HG03175 (cell line): Measurements from ENCODE around the gene THSD4.
"Not testable (repeated sequence)": the region's sequence is repeated elsewhere in the genome, so short reads cannot be mapped to it uniquely, and the experiment has no call there.

ENCODE experiments used
- ATAC-seq: cut with Tn5 transposase; IDR thresholded peaks from one replicate; pipeline ENCODE4 v1.9.1; 2021; ENCODE audit warnings: mild to moderate bottlenecking, moderate library complexity; ENCODE audit not compliant: unreplicated experiment

The THSD4 gene

DNA sequence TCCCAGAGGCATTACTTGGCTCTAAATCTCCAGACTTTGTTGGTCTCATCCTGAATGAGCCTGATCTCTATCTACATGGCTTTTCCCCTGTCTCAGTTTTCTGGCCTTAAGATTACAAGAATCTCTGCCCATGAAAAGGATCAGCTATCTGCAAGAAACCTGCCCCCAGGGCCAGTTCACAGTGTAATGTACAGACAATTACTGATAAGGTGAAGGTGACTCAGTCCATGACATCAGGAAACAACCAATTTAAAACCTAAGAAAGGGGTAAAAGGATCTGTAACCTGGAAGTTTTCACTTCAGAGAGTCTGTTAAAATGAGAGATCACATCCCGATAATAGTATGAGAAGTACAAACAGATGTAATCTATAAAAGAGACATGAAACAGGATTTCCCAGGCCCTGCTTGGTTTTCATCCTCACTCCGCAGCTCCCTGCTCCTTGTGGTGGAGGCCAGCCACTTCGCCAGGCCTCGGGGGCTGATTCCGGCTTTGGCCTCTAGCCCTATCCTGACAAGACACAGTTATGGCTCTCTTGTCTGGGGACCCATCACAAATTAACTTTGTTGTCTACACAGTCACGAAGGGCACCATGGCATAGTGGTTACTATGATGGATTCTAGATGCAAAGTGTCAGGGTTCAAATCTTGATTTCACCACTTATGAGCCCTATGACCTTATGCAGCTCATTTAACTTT, 136.9 kb downstream of the THSD4 start:
- no peak for ATAC-seq

DNA sequence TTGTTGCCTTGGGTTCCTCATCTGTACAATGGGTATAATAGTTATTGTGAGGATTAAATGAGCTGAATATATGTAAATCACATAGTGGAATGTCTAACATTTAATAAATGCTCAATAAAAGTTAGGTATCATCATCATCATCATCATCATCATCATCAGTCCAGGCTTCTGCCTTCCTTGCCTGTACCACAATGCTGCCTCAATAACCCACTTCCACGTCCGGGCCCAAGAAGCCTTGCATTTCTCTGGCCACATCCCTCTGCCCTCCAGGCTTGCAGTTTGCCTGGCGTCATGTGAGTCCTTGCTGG, 137.4 kb downstream of the THSD4 start:
- no peak for ATAC-seq

DNA sequence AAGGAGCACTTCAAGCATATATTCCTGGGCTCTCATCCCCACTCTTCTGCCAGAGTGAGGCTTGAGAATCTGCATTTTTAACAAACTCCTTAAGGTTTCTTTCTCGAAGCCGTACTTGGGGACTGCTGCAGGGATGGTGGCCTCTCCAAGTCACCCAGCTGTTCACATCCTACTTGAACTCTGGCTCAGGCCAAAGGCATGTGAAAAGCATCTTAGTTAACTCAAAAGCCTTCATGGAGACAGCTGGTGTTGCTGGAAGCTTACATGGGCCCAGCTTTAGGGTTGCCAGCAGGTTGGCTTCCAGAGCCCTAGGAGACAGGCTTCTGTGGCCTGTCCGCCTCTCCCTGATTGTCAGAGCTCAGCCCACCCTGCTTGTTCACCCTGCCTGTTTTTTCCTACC, 139.2 kb downstream of the THSD4 start:
- no peak for ATAC-seq

DNA sequence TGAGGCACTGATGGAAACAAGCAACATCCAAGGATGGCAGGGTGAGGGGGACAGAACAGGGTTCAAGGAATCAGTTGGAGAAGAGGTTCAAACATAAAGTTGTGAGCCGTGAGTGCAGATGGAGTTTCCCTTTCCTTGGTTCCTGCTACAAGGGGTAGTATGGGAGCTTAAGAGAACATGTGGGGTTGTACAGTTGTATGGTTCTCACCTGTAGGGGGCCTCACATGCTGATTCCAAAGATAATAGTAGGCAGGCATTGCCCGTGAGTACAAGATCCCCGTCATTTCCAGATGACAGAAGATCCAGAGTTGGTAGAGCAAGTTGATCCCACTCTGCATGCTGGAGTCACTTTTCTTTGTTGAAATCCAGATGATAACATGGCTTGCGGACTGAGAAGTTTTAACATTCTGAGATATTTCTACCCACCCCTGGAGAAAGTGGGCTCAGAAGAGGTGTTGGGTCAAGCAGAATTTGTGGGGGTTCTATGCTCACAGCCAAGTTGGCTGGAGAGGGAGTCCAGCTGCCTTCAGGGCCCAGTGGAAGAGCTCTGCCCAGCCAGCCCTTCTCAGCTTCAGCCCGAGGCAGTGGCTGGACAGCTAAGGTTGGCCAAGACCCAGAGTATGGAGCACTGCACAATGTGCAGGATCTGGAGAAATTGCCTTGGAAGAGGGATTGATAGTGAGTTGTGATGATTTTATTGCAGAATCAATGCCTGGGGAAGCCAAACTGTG, 141.8 kb downstream of the THSD4 start:
- ATAC-seq: no peak

DNA sequence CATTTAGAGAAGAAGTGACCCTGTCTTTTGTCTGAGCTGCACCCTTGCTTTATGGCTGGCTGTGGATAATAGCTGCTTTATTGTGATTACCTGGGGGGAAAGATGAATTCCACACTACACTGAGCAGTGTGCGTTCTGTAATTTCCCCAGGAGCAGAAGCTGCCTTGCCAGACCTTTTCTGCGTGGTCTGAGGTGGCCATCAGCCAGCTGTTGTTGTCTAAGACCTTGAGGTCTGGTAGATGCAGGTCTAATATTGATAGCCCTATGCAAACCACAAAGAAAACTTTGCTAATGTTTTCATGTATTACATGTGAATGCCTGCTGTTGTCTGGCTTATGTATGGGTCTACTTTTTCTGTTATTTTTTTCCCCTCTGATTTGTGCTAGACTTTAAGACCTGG, 144.6 kb downstream of the THSD4 start:
- ATAC-seq: no peak

DNA sequence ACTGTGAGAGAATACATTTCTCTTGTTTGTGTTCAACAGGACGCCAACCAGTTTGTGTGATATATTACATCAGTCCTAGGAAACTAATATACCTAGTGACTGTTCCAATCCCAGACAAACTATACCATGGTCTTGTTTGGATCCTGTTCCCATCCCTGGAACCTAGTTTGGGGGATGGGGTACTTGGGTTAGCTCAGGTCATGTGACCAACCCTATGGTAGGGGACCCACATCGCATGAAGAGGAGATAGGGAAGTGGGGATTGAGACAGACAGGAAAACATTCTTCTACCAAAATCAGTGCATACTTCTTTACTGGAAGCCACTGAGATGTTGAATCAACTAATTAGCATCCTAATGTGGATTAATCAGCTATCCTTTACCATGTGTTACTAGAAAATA, 146.1 kb downstream of the THSD4 start:
- ATAC-seq: no peak

DNA sequence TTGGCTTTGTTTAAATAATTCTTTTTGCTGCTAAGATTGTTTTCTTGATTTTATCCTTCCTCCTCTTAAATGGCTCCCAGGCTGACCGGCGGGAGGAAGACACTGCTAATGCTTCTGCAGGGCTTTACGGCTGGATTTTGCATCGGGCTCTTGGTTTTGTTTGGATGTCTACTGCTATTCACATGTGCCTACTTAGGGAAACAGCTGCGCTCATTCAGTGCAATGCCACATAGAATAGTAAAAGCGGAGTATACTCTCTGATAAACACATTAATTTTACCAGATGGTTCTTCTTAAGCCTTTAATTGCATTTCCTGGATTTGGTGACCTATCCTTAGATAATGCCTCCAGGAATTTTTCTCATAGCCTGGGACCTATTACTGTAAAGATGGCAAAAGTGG, 146.6 kb downstream of the THSD4 start:
- ATAC-seq: no peak

DNA sequence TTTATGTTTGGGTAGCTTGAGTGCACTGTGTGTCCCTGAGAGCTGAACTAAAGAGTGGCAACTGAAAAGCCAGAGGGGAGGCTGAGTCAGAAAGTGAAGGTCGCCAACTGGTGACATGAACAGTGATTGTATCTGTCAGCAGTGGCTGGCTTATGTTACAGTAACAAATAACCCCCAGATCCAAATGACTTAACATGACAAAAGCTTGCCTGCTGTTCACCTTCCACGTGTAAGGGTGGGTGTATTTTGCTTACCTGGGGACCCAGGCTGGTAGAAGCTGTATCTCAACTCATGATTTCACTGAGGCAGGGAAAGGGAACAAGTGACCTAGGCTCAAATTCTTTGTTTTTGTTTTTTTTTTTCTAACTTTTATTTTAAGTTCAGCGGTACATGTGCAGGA, 147.3 kb downstream of the THSD4 start:
- ATAC-seq: no peak

DNA sequence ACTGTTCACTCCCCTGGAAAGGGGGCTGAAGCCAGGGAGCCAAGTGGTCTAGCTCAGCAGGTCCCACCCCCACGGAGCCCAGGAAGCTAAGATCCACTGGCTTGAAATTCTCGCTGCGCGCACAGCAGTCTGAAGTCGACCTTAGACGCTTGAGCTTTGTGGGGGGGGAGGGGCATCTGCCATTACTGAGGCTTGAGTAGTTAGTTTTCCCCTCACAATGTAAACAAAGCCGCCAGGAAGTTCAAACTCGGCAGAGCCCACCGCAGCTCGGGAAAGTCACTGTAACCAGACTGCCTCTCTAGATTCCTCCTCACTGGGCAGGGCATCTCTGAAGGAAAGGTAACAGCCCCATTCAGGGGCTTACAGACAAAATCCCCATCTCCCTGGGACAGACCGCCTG, 150.3 kb downstream of the THSD4 start:
- ATAC-seq: not testable (repeated sequence)

DNA sequence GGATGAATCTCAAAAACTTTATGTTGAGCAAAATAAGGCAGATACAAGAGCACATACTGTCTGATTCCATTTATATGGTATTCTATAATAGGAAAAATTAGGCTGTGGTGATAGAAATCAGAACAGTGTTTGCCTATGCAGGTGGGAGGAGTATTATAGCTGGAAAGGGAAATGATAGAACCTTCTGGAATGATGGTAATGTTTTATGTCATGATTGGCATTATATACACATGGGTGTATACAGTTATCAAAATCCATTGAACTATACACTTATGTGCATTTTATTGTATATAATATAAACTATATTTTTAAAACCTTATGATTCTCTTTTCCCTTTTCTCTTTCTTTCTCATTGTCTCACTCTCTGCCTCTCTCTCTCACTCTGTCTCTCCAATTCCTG, 156.1 kb downstream of the THSD4 start:
- ATAC-seq: no peak

DNA sequence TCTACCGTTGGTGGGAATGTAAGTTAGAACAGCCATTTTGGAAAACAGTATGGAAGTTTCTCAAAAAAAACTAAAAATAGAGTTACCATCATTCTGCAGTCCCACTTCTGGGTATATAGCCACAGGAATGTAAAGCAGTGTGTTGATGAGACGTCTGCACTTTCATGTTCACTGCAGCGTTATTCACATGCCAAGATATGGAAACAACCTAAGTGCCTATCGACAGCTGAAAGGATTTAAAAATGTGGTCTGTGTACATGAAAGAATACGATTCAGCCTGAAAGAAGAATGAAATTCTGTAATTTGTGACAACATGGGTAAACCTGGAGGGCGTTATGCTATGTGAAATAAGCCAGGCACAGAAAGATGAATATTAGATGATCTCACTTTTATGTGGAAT, 157.7 kb downstream of the THSD4 start:
- ATAC-seq: no peak

DNA sequence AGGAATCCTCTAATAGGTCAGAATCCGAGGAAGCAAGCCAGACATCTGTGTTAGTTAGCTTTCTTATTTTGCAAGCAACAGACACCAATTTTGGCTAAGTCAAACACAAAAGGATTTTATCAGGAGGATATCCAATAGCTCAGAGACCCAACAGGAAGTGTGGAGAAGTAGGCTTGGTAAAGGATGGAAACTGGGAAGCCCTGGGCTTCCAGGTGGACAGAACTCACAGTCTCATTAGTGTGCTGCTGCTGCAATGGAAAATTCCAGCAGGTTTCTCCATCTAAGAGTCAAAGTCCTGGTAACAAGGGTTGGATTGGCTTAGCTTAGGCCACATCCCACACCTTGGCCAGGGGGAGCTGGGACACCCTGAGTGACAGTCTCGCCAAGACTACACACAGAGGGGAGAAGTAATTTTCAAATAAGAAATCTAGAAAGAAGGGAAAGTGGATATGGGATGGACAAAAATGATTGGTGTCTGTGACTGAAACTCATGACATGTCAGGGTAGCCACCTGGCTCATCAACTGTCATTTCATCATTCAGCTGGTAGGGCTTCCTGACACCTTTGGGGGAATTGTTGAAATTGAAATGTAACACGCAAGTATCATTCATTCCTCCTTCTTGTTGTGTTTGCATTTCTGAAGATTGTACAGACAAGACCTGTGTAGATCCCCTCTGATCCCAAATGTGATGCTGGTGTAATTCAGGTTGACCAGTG, 158.6 kb downstream of the THSD4 start:
- ATAC-seq: no peak

DNA sequence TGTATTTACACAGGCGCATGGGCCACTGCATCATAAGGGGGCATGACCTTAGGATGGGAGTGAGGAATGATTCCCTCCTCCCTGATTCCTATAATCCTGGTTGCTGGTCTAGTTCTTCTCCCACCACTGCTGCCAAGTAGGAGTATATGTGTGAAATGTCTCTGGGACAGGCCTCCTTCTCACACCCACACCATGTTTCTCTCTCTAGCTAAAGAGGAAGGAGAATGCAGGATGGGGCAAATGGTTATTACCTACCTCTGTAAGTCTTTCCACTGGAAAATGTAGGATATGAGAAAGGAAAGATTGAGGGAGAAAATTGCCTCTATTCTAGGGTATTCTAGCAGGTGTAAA, 159.2 kb downstream of the THSD4 start:
- no peak for ATAC-seq

DNA sequence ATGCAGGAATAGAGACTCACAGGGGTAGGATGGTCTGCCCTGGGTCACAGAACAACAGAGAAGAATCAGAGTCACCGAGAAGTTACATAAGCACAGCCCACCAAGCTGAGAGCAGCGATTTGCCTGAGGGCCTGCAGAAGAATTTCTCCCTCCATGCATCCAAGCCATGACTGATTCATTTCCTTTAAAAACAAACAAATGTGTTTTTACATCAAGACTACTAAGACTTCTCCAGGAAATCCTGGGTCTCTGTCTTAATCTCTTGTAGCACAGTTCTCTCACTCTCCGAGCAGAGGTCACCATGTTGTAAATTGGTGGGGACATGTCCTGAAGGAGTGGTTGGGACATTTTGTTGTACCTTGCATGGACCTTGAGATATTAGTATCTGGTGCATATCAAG, 159.8 kb downstream of the THSD4 start:
- no peak for ATAC-seq

DNA sequence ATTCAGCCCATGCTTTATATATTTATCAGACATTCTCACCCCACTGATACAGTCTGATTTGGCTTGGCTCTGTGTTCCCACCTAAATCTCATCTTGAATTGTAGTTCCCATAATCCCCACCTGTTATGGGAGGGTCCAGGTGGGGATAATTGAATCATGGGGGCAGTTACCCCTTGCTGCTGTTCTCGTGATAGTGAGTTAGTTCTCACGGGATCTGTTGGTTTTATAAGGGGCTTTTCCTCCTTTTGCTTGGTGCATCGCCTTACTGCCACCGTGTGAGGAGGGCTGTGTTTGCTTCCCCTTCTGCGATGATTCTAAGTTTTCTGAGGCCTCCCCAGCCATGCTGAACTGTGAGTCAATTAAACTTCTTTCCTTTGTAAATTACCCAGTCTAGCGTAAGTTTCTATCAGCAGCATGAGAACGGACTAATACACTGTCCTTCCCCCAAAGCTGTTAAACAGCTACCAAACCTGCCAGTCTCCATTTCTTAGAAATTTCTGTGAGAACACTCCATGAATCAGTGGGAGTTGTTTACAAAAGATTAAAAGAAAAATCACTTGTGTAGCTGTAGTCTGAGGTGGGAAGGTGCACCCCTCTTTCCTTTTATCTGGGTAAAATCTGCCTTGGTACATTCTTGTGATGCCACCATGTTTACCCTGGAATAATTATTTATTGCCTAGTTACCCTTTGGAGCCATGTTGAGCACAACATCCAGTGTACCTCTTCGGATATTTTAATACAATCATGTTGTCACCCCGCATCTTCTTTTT, 160.5 kb downstream of the THSD4 start:
- no peak for ATAC-seq

DNA sequence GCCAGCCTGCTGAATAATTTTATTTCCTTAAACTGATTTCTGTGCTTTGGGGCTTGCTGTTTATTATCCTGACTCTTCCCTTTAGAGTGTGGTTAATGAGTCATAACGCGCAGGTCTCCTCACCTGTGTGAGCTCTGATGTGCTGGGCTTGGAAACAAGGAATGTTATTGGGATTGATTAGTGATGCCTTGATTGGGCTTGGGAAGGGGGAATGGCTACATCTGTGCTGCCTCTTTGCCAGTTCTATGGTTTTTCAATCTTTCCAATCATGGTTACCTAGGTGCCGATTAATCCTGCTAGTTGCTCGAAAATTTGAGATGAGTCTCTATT, 161.0 kb downstream of the THSD4 start:
- ATAC-seq: no peak

DNA sequence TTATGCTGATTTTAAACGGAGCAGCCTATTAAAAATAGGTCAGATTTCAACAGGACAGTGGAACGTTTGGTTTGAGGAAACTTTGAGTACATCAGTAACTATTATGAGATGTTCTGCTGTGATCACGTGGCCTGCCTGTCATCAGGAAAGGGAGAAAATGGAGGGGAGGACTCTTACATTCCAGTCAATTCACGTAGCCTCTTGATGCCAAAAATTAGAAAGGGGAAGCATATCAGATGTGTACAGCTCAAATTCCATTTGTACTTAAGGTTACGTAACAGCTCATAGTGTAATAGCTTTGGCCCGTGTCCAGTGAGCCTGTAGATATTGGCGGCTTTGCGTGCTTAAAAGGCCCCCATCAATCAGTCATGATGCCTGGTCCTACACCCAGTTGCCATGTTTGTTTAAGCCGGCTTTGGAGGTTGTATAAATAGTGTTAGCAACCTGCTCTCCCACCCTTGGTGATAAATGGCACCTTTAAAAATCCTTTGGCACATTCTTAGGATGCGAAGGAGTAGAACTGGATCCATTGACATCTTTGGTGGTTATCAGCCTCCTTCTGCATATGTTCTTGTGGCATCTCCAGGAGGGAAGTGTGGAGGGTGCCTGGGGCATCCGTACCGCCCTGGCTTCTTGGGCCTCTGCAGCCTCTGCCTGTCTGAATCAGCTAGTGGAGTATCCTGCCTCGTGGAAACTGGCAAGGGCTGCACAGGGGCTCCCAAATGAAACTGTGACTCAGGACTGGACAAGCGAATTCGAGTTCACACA, 163.9 kb downstream of the THSD4 start:
- no peak for ATAC-seq

DNA sequence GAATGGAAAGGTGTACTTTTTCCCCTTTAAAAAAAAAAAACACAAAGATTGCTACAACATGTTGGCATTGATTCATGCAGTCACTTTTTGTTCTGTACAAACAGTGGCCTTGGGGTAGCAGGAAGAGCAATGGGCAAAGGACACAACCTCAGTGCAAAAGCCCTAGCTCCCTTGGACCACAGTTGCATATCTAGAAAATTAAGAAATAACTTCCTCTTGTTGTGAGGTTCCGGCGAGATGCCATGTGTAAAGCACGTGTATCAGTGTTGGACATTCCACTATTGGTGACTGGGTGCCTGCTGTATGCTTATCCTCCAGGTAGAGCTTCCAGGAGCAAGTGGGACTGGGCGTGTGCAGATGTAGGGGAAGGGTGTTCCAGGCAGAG, 164.5 kb downstream of the THSD4 start:
- no peak for ATAC-seq

DNA sequence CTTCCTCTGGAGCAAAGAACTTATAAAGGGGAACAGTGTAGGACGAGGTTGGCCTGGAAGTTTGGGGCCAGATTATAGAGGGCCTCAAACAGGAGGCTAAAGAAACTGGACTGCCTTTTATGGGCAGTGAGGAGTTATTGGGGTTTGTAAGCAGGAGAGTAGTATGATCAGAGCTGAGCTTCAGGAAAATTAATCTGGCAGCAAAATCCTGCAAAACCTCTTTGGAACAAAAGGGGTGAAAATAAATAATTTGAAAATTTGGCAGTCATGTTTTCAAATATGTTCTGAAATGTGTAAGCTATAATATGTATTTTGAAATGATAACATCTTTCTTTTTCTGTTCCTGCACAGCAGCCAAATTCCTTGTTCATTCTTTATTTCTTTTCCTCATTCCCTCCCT, 164.9 kb downstream of the THSD4 start:
- ATAC-seq: no peak

DNA sequence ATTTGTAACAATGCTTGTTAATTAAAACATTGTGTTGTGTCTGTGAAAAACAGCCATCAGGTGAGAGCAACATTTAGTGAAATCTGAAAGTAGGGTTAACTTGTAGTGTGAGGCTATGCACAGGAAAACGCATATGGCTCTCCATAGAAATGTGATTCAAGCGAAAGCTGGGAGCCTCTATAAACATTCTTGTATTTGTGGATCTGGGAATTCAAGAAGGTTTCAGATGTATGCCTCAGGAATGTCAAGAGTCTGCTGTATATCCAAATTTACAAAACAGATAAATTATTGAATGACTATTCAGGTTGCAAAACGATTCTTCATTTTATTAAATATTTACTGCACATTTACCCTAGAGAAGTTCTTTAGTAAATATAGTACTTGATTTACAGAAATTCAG, 166.0 kb downstream of the THSD4 start:
- no peak for ATAC-seq

DNA sequence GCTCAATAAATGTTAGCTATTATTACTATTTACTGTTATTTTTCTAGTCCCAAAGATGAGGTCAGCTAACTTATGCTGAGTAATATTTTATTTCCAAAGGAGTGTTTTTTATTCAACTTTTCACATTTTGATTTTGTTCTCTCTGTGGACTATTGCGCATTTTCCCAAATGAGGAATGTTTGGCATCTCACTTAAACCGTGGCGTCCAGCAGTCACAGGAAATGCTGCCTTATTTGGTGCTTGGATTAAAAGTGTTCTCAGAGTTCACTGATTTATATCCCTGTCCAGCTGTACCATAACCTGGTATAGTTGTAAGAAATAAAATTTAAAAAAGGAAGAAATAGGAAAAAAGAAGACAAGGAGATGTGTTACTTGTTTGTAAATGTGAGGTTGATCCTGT, 166.8 kb downstream of the THSD4 start:
- no peak for ATAC-seq
